Adipose tissue (tissue), 3 donors: ENCODE results near the gene RAB6B. TPM values are rescaled to one million over a fixed set of nuclear protein-coding genes. Genes with fewer than 3 reads are reported as not detected.

ENCODE experiments used
- H3K27ac ChIP-seq: one replicate; pipeline ENCODE4 v1.5.1; 2013; ENCODE audit warnings: low read depth, low read length
- WGBS, 3 donors: extraction: QIAGEN DNeasy Blood & Tissue Kit; methylation state at CpG; one replicate each; pipeline ENCODE4 v1.1.7; 2013; 5-methylcytosine and 5-hydroxymethylcytosine counted together
- polyA plus RNA-seq, 3 donors: library from polyadenylated mRNA; stranded (reverse); fragments of 200-250 nt; gene quantifications; one replicate each; pipeline ENCODE4 v1.2.3, GENCODE V29; 2013
- donor health status: healthy with polysubstance abuse.
- donor health status: Bipolar disorder and iron deficiency.
- donor health status: healthy.

RAB6B gene
- polyA plus RNA-seq, 3 donors = 3.2 to 8.1 (median 3.5) TPM

DNA sequence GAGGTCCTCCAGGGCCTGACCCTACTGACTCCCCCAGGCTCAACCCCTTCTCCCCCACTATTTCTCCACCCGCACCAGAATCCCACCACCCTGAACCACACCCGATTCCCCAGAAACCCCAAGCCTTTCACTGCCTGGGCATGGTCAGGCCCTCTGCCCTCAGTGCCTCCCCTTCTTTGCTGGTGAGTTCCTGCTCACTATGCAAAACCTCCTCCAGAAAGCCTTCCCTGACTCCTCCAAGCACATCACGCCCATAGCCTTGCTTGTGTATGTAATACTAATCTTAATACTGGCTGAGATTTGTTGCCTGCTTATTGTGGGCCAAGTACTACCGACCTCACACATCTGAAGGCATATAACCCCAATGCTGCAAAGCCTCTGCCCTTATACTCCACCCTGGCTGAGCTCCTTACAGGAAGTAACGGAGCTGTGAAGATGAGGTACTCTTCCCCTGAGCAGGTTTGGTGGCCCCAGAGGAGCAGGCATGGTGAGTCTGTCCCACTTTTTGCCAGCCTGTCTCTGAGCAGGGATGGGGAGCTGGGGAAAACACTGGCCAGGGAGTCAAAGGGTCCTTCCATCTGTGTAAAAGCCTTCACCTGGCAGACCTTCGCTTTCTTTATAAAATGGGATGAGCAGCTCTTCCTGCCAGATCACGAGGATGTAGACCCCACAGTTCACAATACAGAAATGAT, 9.5 kb downstream of the RAB6B start:
- 92 to 93% (median 93%) methylated on average over 7 of the region's 7 CpGs for WGBS, 3 donors
- no peak overlapping the region for H3K27ac ChIP-seq

DNA sequence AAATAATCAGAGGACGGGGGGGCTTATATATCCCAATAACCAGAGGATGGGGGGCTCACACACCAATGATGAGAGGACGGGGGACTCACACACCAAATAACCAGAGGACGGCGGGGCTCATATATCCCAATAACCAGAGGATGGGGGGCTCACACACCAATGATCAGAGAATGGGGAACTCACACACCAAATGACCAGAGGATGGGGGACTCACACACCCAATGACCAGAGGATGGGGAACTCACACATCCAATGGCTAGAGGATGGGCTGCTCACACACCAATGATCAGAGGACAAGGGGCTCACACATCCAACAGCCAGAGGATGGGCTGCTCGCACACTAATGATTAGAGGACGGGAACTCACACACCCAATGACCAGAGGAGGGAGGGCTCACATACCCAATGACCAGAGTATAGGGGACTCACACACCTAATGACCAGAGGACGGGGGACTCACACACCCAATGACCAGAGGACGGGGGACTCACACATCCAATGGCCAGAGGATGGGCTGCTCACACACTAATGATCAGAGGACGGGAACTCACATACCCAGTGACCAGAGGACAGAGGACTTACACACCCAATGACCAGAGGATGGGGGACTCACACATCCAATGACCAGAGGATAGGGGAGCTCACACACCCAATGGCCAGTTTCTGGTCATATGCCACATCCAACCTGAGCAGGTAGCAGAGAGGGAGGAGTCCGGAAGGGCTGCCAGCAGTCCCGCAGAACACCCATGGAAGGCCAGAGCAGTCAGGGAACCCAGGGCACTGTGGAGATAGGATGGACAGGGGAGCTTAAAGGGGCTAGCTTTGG, 10.6 kb downstream of the RAB6B start:
- H3K27ac ChIP-seq = no peak overlapping the region
- 93 to 94% (median 93%) methylated on average over 11 of the region's 11 CpGs for WGBS, 3 donors

DNA sequence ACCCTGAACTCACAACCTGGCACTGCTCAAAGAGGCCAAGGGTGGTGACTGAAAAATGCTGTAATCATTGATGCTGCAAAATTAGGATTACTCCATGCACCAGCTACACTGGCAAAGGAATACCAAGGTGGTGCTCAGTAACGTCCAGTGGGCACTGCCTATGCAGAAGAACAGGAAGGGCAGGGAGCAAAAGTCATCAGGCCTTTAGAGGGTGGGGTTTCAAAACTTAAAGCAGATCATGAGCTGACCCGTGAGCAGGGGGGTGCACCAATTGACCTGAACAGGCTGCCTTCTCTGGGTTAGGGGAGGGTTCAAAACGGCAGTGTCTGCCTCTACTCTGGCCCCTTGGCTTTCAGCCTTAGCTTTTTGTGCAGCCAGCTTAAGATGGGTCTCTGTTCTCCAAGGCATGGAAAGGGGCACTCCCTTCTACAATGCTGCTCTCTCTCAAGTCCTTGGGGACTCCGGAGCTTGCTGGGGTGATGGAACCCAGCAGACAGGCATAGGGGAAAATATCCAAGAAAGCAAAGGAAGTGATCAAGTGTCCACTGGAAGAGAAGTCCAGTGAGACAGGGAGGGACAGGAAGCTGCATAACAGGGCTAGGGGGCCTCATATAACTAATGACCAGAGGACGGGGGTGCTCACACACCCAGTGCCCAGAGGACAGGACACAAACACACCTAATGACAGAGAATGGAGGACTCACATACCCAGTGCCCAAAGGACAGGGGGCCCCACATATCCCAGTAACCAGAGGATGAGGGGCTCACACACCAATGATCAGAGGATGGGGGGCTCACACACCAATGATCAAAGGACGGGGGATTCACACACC, 11.4 kb downstream of the RAB6B start:
- WGBS, 3 donors = 70 to 77% (median 77%) methylated on average over 6 of the region's 6 CpGs
- no peak overlapping the region for H3K27ac ChIP-seq

DNA sequence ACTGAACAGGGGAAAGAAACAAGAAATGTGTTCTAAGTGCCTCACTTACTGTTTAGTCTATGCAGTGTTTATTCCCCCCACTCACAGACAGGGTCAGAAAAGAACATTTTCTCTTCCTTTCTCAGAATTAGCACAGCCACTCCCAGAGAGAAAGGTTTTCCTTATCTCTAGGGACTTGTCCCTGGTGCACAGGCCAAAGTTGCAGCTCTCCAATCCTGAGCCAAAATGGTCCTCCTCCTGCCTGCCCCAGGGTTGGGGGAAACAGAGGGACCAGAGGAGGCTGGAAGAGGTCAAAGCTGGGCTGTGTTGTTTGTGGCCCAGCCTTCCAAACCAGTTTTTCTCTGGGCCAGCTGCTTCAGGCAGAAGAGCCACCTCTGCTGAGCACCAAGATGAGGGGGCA, 12.0 kb downstream of the RAB6B start:
- H3K27ac ChIP-seq = no peak overlapping the region

DNA sequence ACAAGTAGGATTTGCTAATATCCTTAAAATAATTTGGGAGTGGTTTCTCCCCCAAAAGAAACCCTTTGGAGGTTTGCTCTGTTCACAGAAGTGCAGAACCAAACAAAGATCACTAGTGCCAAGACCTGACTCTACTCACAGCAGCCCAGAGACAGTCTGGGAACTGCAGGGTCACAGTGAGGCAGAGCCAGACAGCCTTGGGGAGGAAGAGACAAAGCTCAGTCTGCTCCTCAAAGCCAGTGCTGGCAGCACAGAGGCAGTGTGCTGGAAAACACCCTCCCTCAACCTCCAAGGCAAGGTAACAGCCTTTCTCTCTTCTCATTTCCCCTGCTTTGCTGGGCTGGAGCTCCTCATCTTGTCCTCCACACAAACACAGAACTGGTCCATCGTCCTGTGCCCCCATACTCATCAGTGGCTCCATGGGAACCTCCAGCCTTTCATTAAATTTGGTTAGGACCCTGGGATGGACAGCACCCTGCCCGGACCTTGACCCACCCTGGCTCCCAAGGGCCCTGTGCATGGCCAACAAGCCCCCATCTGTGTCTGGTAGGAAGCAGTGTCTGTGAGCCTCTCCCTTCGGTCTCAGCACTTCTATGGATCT, 12.6 kb downstream of the RAB6B start:
- no peak overlapping the region for H3K27ac ChIP-seq
- 67 to 81% (median 78%) methylated on average over 3 of the region's 3 CpGs for WGBS, 3 donors

DNA sequence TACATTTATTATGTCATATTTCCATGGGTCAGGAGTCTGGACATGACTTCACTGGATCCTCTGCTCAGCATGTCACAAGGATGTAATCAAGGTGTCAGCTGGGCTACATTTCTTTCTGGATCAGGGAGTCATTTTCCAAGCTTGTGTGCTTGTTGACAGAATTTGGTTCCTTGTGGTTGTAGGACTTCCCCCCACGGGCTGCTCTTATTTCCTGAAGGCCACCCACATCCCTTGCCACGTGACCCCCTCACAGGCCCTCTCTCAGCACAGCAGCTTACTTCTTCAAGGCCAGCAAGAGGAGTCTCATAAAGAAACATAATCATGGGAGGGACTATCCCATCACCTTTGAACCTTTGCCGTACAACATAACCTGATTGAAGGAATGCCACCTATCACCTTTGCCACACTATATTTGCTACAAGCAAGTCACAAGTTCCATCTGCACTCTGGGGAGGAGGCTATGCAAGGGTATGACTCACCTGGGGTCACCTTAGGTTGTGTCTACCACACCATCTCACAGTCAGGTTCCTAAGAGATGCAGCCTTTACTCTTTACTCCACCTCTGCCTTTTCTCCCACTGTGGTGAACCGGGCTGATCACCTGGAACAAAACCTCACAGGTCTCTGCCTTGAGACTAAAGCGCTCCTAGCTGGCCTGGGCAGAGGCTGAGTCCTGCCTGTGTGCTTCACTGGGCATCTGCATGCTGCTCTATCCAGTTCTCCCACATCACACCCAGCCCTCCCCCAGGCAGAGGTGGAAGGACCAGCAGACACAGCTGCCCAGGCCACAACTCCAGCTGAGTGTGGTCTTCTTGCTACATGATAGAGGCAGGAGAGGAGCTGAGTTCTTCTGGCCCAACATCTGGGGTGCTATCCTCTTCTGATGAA, 13.5 kb downstream of the RAB6B start:
- no peak overlapping the region for H3K27ac ChIP-seq
- WGBS, 3 donors = 69 to 77% (median 71%) methylated on average over 5 of the region's 5 CpGs

DNA sequence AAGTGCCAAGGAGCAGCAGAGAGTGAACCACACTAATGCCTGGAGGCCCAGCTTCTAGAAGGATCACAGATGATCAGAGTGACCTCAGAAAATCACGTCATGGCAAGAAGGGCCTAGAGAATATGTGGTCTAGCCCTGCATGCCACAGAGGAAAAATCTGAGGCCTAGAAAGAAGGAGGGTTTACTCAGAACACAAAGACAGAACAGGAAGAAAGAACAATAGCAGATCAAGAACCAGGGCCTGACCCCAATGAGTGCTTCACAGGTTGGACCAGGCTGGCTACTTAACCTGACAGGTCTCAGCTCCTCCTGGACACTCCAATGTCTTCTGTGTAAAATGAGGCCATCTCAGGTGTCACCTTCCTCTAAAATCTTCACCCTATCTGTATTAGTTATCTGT, 14.2 kb downstream of the RAB6B start:
- no peak overlapping the region for H3K27ac ChIP-seq
- 76 to 89% (median 85%) methylated on average over 1 of the region's 1 CpG for WGBS, 3 donors

DNA sequence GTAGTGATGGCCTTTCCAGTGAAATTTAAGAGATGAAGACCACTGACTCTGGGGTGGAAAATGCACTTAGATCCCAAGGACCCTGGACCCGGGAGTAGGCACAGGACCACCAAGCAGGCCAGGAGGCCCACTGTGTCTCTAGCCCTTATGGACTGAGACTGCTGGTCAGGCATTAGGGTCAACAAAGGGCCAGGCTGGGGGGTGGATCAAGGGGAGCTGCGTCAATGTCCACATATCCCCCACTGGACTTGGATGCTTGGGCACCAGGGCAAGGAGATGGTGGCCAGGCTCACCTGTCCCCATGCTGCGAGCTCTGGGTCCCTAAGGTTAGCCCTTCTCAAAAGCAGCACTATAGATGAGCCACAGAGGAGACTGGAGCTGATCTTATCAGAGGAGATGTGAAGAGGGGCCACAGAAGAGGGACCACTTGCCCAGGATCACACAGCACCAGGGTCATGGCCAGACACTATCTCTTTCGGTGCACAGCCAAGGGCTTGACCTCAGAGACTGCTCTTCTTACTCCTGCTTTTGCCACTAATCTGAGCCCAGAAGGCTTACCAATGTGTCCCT, 14.7 kb downstream of the RAB6B start:
- no peak overlapping the region for H3K27ac ChIP-seq
- WGBS, 3 donors = 93 to 98% (median 94%) methylated on average over 4 of the region's 4 CpGs

DNA sequence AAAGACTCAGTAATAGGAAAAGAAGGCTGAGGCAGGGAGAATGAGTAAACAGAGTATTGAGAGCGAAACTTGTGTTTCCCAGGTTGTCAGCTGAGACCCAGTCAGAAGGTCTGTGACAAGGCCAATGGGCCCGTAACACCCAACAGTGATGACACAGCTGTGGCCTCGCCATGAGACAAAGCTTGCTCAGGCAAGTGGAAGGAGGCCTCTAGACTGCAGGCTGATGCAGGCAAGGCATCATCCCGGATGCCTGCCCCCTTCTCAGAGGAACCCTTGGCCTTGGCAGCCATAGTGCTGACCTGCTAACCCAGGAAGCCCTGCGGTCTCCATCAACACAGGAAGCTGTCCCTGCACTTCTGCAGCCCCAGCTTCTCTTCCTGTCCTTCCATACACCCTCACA, 15.4 kb downstream of the RAB6B start:
- no peak overlapping the region for H3K27ac ChIP-seq
- WGBS, 3 donors = 82 to 90% (median 86%) methylated on average over 5 of the region's 5 CpGs

DNA sequence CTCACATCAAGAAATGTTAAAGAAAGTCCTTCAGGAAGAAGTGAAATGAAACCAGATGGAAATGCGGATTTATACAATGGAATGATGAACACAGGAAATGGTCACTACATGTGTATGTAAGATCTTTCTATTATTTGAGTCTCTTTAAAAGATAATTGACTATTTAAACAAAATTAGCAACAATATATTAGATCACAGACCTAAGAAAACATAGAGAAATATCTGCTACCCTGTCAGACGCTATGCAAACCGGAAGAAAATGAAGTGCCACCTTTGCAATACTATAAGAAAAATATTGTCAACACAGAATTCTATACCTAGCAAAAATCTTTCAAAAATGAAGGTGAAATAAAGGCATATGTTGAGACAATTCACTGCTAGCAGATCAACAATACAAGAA, 17.2 kb downstream of the RAB6B start:
- 83 to 92% (median 91%) methylated on average over 3 of the region's 3 CpGs for WGBS, 3 donors
- H3K27ac ChIP-seq = no peak overlapping the region

DNA sequence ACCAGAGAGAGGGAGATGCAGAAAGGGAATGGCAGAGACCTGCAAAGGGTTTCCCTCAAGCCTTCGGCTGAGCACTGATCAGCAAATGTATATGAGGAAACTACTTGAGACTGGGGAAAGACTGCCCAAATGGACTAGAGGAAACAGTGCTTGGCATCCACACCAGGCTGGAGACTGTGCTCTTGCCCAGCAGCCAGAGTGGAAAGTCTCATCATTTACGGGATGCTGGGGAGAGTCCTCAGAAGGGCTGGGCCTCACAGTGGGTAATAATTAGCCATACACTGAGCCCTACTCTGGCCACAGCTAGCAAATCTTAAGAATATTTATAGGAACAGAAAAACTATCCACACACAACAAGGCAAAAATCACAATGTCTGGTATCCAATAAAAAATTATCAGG, 18.5 kb downstream of the RAB6B start:
- no peak overlapping the region for H3K27ac ChIP-seq
- 91 to 97% (median 92%) methylated on average over 2 of the region's 2 CpGs for WGBS, 3 donors

DNA sequence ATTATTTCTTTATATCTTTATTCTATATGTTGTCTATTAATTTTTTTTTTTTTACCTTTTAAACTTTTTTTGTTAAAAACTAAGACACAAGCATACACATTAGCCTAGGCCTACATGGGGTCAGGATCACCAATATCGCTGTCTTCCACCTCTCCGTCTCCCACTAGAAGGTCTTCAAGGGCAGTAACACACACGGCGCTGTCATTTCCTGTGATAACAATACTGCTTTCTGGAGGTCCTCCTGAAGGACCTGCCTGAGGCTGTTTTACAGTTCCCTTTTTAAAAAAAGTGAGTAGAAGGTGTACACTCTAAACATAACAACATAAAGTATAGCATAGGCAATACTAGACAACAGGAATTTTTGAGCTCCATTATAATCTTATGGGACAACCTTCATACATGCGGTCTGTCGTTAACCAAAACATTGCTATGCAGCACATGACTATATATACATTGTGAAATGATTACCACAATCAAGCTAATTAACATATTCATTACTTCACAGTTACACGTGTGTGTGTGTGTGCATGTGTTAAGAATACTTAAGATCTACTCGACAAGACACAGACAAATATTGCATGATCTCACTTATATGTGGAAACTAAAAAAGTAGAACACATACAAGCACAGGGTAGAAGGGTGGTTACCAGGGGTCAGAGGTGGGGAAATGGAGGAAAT, 20.8 kb downstream of the RAB6B start:
- WGBS, 3 donors = 65 to 81% (median 68%) methylated on average over 8 of the region's 8 CpGs
- H3K27ac ChIP-seq = no peak overlapping the region

DNA sequence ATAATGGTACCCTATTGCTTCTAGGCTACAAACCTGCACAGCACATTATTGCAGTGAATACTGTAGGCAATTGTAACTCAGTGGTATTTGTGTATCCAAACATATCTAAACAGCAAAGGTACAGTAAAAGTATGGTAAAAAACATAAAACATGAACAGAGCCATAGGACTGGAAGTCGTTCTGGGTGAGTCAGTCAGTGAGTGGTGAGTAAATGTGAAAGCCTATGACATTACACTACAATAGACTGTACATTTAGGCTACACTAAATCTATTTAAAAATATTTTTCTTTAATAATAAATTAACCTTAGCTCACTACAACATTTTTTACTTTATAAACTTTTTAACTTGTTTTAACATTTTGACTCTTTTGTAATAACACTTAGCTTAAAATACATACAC, 21.3 kb downstream of the RAB6B start:
- no peak overlapping the region for H3K27ac ChIP-seq
- 77 to 87% (median 83%) methylated on average over 1 of the region's 1 CpG for WGBS, 3 donors

DNA sequence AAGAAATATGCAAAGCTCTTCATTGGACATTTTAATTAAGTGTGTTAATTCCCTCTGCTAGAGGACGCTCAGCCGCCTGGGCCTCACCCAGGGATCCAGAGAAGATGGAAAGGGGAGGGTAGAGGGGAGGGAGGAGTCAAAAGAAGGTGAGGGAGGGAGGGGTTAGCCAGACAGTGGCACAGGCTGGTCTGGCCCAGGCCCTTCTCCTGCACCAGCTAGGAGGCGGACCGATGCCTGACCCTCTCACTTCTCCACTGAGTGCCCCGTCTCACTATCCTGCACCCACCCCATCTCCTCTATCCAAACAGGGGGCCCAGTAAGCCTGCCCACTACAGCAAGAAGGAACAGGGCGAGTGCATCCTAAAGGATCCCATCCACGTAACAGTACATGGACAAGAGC, 22.9 kb downstream of the RAB6B start:
- 93 to 96% (median 95%) methylated on average over 7 of the region's 7 CpGs for WGBS, 3 donors

DNA sequence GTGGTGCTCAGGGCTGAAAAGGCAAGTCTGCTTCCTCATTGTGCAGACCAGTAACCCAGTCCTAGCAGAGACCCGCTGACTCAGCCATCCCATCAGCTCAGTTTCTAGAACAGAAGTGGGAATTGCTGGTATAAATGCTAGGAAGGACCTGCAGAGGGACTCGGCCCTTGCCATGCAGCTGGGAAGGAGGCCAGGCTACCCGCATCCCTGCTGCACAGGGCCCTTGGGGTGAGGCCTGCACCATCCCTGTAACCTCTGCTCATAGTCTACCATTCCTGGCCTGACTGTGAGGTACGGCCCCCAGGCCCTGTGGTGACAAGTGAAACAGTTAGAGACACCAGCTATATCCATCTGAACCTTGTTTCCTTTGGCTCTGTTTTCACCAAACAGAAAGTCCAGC, 23.5 kb downstream of the RAB6B start:
- H3K27ac ChIP-seq = no peak overlapping the region

More for the DNA sequence above, 22.9 kb downstream of the RAB6B start:
- H3K27ac ChIP-seq = no peak overlapping the region

DNA sequence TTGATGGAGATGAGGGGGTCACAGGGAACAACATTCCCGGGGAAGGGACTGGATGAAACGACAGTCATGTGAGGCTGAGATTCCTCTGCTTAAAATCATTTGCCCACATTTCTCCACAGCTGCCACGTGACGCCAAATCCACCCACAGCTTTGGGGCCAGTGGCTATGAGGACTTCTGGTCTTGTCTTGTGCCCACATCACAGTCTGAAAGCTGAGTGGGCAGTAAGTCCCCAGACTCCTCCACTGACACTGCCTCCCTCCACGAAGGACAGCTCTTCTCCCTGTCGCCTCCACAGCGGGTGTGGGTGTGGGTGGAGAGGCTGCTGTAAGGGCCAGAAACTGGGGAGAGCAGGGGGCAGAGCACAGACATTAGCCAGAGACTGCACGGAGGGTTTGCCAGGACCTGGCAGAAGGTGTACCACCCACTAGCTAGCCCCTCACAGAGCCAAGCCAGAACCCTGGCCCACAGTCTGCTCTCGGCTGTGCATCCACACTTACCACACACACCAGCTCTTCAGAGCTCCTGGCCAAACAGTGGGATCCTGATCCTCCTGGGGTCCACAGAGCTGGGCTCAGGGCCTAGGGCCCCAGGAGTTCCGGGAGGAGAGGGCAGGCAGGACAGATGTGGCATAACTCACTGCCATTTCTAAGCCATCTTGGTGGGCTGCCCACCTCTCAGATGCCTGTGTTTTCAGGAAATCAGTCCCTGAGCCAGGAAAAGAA, 24.2 kb downstream of the RAB6B start:
- WGBS, 3 donors = 86 to 91% (median 90%) methylated on average over 10 of the region's 10 CpGs
- H3K27ac ChIP-seq = no peak overlapping the region

More for the DNA sequence above, 23.5 kb downstream of the RAB6B start:
- WGBS, 3 donors = 89 to 94% (median 89%) methylated on average over 4 of the region's 4 CpGs
